ENCODE data around the gene FBL.
"Not testable (repeated sequence)": the region's sequence is repeated elsewhere in the genome, so short reads cannot be mapped to it uniquely, and the experiment has no call there.

The FBL gene

DNA sequence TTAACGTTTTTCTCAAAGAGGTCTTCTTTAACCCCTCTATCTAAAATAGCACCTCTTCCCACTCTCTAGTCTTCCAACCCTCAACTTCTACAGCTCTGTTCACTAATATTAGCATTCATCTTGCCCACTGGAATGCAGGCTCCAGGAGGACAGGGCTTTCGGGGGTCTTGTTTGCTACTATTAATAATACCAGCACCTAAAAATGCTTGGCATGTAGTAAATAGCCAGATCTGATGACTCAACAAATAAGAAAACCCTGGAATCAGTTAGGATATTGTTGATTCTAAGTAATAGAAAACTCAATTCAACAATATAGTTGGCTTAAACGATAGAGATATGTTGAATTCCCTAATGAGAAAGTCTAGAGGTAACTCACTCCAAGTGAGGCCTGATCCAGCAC, 26.4 kb downstream of the FBL start:
- no peak for DNase-seq

- no peak for DNase-seq
Observed at GRCh38 chr19:39818626-39819097, 27.5 kb downstream of the FBL start.

DNA sequence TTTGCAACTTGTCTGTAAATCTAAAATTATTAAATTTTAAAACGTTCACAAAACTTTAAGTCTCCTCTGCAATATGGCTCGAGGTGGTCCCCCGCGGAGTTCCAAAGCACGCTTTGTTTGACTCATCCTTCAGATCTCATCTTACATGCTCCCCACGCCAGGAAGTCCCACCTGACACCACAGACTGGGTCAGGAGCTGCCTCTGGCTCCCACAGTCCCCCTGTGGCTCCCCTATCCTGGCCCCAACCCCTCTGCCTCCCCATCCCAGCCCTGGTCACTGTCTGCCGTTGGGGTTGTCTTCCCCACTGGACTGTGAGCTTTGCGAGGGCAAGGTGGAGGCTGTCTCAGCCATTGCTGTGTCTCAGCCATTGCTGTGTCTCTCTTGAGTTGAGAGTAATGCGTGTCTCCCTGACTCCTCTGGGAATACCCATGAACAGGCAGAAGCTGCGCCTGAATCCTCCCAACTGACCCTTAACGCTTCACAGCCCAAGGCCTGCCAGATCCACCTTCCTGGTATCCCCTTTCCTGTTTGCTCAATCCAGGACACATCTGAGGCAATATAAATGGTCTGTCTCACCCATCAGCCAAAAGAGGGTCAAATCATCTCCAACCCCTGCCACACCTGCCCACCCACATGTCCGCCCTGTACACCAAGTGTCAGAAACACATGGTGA, 28.2 kb downstream of the FBL start:
- DNase-seq = no peak

DNA sequence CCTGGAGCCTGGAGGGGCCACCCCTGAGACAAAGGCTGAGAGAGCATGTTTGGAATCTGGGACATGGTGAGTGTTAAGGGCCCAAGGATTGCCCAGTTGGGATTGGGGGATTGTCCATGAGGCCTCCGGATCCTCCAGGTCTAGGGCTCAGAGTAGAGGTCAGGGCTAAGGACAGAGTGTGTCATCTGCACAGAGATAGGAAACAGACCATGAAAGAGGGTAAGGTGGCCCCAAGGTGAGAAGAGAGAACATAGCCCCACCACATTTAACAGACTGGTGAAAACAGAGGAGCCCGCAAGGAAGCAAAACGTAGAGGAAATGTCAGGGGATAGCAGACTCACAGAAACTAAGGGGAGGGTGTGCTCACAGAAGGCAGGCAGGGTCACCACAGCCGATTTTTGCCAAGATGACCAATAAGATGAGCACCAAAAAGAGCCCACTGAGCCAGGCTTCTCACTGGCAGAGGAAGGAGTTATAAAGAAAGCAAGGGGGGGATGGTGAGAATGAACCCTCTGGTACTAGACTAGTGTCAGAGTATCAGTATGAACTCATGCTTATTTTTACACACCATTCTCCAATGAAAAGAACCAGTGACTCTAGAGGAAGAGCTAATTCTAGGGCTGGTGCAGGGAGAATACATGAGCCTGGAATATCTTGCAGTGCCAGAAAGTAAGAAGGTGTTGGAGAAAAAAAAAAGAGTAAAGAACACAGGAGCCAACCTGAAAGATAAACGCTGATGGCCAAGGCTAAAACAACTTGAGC, 29.7 kb downstream of the FBL start:
- DNase-seq = no peak

DNA sequence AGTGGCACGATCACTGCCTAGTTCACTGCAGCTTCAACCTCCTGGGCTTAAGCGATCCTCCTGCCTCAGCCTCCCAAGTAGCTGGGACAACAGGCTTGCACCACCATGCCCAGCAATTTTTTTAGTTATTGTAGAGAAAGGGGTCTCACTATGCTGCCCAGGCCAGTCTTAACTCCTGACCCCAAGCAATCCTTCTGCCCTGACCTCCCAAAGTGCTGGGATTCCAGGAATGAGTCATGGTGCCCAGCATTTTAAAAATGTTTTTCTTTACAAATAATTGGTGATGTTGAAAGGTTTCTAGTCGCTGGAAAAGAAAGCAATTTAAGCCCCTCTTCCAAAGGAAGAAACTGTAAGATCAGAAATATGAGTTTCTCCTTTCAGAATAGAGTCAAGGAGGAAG, 31.6 kb downstream of the FBL start:
- no peak for DNase-seq

- DNase-seq = not testable (repeated sequence)
Observed at GRCh38 chr19:39814111-39814510, 32.1 kb downstream of the FBL start.

GRCh38 chr19:39813264-39813993, 32.8 kb downstream of the FBL start:
- no peak for DNase-seq

GRCh38 chr19:39811064-39811463, 35.1 kb downstream of the FBL start:
- DNase-seq = no peak

DNA sequence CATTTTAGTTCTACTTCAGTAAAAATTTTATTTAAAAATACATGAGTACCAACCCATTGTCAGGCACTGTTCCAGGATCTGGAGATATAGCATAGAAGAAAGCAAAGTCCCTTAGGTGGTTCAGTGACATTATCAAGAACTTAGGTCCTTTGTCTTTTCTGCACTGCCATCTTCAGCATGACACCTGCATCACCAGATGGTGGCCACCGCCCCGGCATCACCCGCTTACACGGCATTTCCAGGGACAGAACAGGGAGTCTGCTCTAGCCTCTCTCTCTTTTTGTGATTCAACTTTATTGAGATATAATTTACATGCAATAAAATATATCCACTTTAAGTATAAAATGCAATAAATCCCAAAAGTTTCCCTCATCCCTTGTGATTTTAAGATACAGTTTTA, 35.8 kb downstream of the FBL start:
- no peak for DNase-seq

DNA sequence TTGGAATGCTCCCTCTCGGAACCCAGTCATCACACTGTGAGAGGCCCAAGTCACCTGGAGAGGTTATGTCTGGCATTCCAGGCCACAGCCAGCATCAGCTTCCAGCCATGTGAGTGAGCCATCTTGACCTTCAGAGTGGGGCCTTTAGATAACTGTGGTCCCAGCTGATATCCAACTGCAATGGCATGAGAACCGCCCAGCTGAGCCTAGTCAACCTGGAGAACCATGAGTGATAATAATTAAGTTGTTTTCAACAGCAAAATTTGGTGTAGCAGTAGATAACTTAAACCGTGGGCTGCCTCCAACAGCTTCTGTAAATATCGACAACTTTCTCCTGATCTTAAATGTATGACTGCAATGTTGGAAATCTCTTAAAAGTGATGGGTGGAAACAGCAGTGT, 36.8 kb downstream of the FBL start:
- DNase-seq = no peak

DNA sequence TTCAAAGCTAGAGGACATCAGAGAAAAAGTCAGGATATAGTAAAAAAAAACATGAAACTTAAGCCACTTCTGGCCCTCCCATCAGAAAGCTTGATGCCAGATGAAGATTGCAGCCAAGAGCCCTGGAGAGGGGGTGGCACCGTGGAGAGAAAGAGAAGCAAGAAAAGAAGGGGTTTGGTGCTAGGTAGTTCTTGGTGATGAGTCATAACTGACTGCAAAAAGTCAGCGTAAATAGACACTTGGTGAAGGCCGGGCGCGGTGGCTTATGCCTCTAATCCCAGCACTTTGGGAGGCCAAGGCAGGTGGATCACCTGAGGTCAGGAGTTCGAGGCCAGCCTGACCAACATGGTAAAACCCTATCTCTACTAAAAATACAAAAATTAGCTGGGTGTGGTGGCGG, 37.5 kb downstream of the FBL start:
- not testable (repeated sequence) for DNase-seq

GRCh38 chr19:39807846-39808364, 38.3 kb downstream of the FBL start:
- no peak for DNase-seq

GRCh38 chr19:39805104-39805503, 41.1 kb downstream of the FBL start:
- DNase-seq = no peak

DNA sequence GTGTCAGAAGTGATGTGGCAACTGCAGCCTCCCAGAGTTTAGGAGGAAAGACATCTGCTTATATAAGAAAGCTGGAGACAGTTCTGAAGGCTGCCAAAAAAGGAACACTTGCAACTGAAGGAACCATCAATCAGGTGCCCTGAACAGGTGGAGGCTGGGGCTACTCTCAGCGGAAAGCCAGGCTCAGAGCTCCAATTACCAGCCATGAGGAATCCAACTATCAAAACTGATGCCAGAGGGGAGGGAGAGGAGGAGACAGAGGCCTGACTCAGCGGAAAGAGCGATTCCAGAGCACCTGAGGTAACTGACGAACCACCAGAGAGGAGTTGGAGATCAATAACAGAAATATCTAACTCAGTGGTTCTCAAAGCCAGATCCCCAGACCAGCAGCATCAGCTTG, 43.2 kb downstream of the FBL start:
- no peak for DNase-seq

DNA sequence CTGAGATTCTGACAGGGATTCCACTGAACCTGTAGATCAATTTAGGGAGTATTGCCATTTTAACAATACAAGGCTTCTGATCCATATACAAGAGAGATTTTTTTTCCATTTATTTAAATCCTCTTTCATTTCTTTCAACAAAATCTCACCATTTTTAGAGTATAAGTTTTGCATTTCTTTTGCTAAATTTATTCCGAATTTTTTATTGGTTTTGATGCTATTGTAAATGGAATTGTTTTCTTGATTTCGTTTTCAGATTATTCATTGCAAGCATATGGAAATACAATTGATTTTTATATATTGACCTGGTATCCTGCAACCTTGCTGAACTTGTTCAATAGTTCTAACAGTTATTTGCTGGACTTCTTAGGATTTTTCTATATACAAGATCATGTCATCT, 49.1 kb downstream of the FBL start:
- DNase-seq = no peak

DNA sequence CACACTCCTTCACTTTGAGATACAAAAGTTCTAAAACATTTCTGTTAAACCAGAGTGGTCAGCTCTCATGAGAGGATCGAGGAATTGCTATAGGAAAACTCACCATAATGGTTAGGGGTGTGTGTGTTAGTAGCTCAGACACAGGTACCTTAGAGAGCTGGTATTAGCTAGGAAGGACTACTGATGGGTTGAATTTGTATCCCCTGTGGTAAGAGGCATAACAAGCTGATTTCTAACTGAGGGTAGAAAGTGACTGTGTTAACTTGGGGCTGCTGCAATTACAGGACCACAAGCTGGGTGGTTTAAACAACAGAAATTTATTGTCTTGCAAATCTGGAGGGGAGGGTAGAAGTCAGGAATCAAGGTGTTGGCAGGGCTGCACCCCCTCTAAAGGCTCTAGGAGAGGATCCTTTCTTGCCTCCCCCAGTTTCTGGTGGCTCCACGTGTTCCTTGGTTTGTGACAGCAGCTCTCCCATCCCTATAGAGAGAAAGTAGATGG, 50.1 kb downstream of the FBL start:
- no peak for DNase-seq

GRCh38 chr19:39795001-39795400, 51.2 kb downstream of the FBL start:
- no peak for DNase-seq

- peak; percentile 85 for DNase-seq
Observed at GRCh38 chr19:39792999-39793546, 53.1 kb downstream of the FBL start.

GRCh38 chr19:39788244-39788643, 57.9 kb downstream of the FBL start:
- DNase-seq = no peak
